Activated T-helper 9 cell treated with anti-CD3 and anti-CD28 coated beads, Interleukin-2, amount 50 U/mL, for 16 hours (primary cell): ENCODE measurements around the gene GNL2.
A peak's percentile ranks its signal among the peaks of the same experiment; 100 is the strongest.
"Not testable (repeated sequence)": the region's sequence is repeated elsewhere in the genome, so short reads cannot be mapped to it uniquely, and the experiment has no call there.

ENCODE experiments used
- DNase-seq: peaks from one replicate; pipeline ENCODE4 v3.0.0-alpha.2; 2020; ENCODE audit warnings: low read depth

Gene GNL2

DNA sequence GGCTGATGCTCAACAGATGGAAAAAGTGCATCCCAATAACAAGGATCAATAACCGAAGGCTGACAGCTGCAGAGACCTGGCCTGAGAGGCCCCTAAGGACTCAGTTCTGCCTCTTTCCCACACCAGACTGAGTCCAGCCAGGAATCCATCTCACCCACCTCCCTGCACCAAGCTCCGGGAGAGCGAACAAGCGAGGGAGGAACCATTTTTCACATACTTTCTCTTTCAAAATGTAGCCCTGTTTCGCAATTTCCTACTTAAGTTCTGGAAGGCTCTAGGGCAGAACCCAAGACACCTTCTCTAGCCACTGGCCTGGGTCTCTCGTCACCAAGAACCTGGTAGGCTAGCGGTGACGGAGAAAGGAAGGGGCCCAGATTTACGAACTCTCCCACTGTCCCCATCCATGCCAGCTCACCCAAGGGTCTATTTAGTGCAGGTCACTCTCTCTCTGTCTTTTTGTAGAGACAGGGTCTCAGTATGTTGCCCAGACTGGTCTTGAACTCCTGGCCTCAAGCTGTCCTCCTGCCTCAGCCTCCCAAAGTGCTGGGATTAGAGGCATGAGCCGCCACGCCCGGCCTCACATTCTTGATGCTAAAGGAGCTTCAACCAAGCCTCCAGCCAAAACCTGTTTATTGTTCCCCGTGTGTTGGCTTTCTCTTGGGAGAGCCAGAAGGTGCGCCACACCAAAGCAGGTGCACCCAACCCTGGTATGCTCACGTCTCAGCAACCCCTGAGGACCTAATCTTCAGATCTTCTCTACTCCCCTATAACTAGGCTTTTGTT, 10.9 kb upstream of the GNL2 start:
- no peak for DNase-seq

GRCh38 chr1:37605806-37606474, 10.2 kb upstream of the GNL2 start:
- DNase-seq, result no peak

- DNase-seq, result no peak
Observed at GRCh38 chr1:37605061-37605650, 9.4 kb upstream of the GNL2 start.

DNA sequence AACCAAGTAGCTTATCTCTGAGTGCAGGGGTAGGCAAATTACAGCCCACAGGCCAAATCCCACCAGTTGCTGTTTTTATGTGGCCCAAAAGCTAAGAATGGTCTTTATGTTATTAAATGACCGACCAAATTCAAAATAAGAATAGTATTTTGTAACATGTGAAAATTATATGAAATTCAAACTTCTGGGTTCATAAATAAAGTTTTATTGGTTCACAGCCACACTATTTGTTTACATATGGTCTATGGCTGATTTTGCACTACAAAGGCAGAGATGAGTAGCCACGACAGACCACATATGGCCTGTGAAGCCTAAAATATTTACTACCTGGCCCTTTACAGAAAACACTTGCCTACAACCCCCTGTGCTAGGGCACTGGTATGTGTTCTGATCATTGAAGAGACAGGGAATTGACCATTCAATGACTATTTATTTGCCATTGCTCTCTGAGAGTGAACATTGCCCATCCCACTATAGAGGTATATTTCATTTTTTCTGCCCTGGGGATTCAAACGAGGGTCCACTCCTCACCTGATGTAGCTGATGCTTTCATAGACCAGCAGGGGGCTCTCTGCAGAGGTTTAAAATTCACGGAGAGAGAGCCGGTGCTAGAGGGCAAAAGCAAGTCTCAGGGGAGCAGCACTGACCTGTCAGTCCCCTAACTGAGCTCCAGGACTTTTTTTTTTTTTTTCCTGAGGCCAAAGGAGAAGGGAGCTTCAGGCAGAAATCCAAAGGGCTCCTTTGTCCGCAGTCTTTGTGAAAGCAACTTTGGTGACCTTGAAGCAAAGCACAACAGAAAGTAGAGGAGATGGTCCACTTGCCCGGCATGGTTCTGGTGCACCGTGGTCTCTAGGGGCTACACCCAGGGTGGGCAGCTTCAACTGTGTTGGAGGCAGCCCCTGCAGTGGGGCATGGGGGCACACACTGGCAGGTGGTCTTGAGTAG, 7.3 kb upstream of the GNL2 start:
- DNase-seq, result peak; percentile 4

GRCh38 chr1:37601441-37601840, 5.7 kb upstream of the GNL2 start:
- no peak for DNase-seq

- DNase-seq, result no peak
Observed at GRCh38 chr1:37599940-37600339, 4.2 kb upstream of the GNL2 start.

DNA sequence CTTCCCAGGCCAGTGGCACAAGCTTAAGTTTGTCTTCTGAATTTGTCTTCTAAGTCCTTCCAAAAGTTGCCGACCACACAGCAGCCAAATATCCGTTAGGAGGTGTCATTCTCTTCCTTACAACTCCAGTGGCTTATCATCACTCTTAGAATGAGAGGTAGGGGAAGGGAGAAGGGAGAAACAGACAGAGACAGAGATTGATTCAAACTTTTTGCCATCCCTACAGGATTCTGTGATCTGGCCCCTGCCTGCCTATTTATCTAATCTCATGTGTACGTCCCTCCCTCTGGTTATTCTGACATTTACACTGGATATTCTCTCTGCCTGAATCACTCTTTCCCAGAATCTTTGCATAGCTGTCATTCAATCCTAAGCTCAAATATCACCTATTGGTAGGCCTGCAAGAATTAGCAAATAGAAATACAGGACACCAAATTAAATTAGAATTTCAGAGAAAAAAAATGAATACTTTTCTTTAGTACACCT, 488 bp upstream of the GNL2 start:
- no peak for DNase-seq

- no peak for DNase-seq
Observed at GRCh38 chr1:37593726-37594125, 2.0 kb downstream of the GNL2 start.

DNA sequence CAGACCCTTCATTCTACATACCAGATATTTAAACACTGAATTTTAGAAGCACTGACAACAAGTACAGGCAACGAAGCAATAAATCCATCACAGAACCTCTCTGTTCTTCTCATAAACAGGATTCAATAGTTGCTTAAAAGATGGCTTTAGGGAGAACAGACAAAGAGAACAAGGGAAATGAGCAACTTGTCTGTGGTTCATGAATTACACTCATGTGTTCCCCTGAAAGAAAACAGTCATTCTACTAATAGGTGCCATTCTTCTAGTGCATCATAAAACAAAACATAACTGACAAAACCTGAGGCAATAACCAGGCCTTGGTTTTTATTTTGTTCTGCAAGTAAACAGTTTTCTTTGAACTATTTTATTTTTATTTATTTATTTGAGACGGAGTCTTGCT, 6.8 kb downstream of the GNL2 start:
- DNase-seq, result no peak

- DNase-seq, result not testable (repeated sequence)
Observed at GRCh38 chr1:37584544-37584943, 11.2 kb downstream of the GNL2 start.

- no peak for DNase-seq
Observed at GRCh38 chr1:37575692-37576091, 20.0 kb downstream of the GNL2 start.

- no peak for DNase-seq
Observed at GRCh38 chr1:37574834-37575480, 20.8 kb downstream of the GNL2 start.

- DNase-seq, result no peak
Observed at GRCh38 chr1:37570528-37571334, 25.0 kb downstream of the GNL2 start.

DNA sequence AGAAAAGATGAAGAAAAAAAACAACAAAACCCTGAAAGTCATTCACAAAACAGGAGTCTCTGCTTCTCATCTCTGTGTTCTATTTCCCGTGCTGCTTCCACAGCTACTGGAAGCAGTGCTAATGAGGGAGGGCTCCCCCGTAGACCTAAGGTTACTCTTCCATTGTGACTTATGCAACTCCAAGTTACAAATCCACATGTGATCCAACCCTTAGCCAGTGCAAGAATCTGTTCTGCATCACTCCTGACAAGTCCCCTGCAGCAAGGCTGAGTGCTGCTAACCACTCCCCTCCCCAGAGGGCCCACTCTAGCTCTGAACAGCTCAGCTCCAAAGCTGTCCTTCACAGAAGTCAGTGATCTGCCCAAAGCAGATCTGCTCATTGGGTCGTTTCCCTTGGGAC, 28.7 kb downstream of the GNL2 start:
- no peak for DNase-seq

DNA sequence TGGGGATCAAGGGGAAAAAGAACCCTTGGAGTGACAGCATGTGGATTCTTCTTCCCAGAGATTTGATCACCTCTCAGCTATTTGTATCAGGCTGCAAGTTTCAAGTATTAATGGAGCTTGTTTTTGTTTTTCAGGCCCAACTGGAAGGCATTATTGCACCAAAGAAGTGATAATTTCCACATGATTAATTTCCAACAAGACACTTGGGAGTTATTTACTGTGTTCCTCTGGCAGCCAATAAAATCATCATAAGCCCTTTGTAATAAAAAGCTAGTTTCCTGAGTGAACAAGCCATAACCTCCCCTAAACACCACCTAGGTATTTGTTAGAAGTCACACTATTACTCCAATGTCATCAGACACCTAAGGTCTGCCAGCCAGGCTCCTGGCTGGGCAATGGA, 30.8 kb downstream of the GNL2 start:
- DNase-seq, result no peak

GRCh38 chr1:37562984-37563383, 32.8 kb downstream of the GNL2 start:
- DNase-seq, result no peak

DNA sequence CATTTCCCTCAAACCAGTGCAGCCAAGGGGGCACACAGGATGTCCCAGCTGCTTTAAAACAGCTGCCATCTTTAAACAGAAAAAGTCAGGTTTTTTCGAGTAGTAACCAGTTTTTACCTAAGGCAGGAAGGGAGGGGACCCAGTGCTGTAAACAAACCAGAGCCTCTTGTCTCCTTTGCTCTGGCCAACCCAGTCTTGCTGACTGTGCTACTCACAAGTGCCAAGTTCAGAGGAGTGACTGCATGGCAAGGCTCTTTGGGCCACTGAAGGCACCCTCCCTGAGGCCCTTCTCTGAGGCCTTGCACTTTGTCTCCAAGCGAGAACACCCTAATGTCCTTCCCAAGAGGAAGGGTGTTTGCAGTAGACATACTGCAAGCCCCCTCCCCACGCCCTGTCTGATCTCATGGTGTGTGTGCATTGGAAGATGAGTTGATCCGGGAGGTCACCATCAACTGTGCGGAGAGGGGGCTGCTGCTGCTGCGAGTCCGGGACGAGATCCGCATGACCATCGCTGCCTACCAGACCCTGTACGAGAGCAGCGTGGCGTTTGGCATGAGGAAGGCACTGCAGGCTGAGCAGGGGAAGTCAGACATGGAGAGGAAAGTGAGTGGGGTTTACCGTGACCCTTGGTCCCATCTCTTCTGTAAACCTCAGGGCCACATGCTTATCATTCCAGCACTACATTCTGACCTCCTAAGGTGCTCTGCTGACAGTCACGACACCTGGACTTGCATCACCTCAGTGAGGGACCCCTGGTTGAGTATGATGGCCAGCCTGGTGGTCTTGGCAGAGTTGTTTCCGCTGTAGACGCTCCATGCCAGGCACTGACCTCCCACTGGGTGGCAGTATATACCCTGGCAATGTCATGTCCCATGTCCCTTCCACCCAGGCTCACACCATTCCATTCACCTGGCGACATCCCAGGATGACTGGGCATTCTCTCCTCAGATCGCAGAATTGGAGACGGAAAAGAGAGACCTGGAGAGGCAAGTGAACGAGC, 34.3 kb downstream of the GNL2 start:
- DNase-seq, result no peak

DNA sequence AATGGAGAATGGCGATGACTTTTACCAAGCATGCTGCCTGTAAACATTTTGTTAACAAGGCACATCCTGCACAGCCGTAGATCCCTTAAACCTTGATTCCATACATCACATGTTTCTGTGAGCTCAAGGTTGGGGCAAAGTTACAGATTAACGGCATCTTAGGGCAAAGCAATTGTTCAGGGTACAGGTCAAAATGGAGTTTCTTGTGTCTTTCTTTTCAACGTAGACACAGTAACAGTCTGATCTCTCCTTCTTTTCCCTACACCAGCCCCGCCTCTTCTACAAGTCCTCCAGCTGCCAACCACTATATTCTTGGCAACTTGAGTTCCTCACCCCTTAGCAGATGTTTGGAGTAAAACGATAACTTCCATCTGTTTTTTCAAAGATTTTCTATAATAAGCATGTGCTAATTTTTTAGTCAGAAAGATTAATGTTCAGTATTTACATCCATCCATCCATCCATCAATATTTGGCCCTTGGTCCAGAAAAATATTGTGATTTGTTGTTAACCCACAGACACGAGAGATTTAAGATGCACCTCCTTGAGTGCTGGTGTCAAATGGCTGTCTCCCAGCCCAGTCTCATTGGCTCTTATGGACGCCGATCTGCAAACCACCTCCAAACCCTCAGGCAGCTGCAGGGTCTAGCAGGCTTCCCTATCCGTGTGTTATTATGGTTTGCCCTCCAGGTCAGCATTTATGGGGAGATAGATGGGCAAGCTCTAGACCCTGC, 35.2 kb downstream of the GNL2 start:
- no peak for DNase-seq

DNA sequence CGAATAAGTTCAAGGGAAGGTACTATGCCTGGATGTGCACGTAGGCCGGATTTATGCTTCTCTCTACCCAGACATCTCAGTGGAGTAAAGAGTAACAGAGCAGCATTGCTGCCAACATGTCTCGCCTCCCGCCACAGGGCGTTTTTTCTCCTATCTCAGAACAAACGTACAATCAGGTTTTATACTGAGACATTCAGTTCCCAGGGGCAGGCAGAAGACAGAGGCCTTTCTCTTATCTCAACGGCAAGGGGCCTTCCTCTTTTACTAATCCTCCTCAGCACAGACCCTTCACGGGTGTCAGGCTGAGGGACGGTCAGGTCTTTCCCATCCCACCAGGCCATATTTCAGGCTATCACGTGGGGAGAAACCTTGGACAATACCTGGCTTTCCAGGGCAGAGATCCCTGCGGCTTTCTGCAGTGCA, 35.8 kb downstream of the GNL2 start:
- not testable (repeated sequence) for DNase-seq
